AG04449 (cell line): ENCODE measurements around the gene KRT6A.

Source experiments
- CTCF ChIA-PET: fragments of 350-600 bp; formaldehyde crosslinking; extraction: SDS; loops from one replicate; lab custom pipeline; 2021; ENCODE audit warnings: antibody characterized with exemption; lab: Yijun Ruan, JAX
- POLR2A ChIA-PET: fragments of 400-600, 350-600 bp; formaldehyde crosslinking; extraction: SDS; loops from one replicate; lab custom pipeline; 2020; ENCODE audit warnings: antibody characterized with exemption, inconsistent platforms; lab: Yijun Ruan, JAX
- DNase-seq: peaks from one replicate; pipeline ENCODE4 v3.0.0-alpha.2; 2010; ENCODE audit warnings: low read depth, low spot score
- H3K4me3 ChIP-seq: 2 replicates; pipeline ENCODE4 v1.5.1; 2011; ENCODE audit warnings: low read depth, mild to moderate bottlenecking, control low read depth, low read length
- TF ChIP-seq, protein P1 (sequence below): IDR thresholded peaks from one replicate; pipeline ENCODE4 v1.5.1; 2011; ENCODE audit warnings: mild to moderate bottlenecking, moderate library complexity, low read length, control low read depth, inconsistent platforms; ENCODE audit not compliant: insufficient read depth; ENCODE audit errors: missing control alignments

KRT6A gene

GRCh38 chr12:52493172-52493571 is at the start of gene KRT6A:
Gene KRT6A (minus strand): TSS chr12:52493257. CDS start chr12:52493188, 69 bp downstream.
- ChIA-PET POLR2A (no interaction called here), CTCF (interaction anchor here (1.2 to 3.2 kb wide), 2 partner anchors 9 to 14 kb away, joined by 3 to 18 read pairs; no protein-coding TSS in a partner anchor)
- DNase-seq = no peak
- no peak within 1 kb of the TSS for H3K4me3 ChIP-seq
- TF ChIP-seq, protein P1, sequence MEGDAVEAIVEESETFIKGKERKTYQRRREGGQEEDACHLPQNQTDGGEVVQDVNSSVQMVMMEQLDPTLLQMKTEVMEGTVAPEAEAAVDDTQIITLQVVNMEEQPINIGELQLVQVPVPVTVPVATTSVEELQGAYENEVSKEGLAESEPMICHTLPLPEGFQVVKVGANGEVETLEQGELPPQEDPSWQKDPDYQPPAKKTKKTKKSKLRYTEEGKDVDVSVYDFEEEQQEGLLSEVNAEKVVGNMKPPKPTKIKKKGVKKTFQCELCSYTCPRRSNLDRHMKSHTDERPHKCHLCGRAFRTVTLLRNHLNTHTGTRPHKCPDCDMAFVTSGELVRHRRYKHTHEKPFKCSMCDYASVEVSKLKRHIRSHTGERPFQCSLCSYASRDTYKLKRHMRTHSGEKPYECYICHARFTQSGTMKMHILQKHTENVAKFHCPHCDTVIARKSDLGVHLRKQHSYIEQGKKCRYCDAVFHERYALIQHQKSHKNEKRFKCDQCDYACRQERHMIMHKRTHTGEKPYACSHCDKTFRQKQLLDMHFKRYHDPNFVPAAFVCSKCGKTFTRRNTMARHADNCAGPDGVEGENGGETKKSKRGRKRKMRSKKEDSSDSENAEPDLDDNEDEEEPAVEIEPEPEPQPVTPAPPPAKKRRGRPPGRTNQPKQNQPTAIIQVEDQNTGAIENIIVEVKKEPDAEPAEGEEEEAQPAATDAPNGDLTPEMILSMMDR = no peak

DNA sequence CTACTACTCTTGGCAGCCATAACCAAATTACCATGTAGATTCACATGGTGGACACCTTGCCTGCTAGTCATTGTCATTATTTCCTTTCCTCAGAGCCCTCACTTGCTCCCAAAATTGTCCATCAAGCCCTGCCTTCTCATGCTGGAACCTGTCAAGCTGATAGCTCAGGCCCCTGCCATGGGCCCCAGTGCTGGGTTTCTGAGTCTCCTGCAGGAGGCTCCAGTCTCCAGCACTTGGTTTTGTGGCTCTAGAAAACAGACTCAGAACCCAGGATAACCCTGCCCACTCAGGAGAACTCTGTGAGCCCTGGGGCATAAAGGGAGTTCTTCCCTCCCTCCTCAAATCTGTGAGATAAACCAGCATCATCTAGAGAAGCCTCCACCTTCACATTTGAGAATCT is 49.1 kb upstream of the KRT6A start:
- TF ChIP-seq, protein P1 = no peak
- DNase-seq = no peak
- POLR2A ChIA-PET = no interaction called here
- no peak overlapping the region for H3K4me3 ChIP-seq
- CTCF ChIA-PET = no interaction called here

GRCh38 chr12:52541709-52542108 is 48.7 kb upstream of the KRT6A start:
- no peak overlapping the region for H3K4me3 ChIP-seq
- TF ChIP-seq, protein P1 = no peak
- no peak for DNase-seq
- CTCF ChIA-PET = no interaction called here
- POLR2A ChIA-PET = no interaction called here

DNA sequence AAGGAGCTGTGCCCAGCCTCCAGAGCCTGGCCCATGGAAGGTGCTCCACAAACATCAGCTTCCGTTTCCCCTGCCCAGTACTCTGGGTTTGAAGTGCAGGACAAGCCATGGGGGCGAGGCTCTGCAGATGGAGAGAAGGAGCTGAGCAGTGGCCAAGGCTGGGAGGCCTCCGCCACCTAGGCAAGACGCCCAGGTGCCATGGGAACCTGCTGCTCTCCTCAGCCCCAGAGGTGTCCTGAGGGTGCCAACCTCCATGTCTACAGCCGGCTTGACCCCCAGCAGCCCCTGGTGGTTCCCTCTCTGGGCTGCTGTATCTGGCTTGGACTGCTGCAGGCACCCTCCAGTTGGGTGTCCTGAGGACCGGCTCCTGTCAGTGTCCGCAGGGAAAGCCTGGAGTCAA is 47.5 kb upstream of the KRT6A start:
- no peak for DNase-seq
- POLR2A ChIA-PET = no interaction called here
- TF ChIP-seq, protein P1 = no peak
- no peak overlapping the region for H3K4me3 ChIP-seq
- CTCF ChIA-PET = no interaction called here

DNA sequence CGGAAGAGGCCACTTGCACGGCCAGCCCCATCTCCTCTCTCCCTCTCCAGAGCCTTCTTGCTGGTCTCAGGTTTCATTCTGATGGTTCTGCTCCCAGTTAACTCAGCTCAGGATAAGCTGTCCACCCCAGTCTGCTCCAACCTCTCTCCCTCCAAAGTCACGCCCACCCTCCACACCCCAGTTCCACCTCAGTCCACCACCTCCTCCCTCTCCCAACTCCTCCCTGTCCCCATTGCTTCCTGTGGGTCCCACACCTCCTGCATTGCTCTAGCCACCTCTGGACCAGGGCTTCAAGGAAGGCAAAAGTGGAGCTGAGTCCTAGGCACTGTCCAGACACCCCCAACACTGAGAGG is 46.7 kb upstream of the KRT6A start:
- H3K4me3 ChIP-seq = no peak overlapping the region
- TF ChIP-seq, protein P1 = no peak
- no peak for DNase-seq
- ChIA-PET POLR2A (no interaction called here), CTCF (interaction anchor here (0.7 to 2.0 kb wide), 3 partner anchors 167 to 441 kb away, joined by 3 to 5 read pairs (median 4); no protein-coding TSS in a partner anchor)

- DNase-seq = peak; percentile 44
- POLR2A ChIA-PET = no interaction called here
- H3K4me3 ChIP-seq = no peak overlapping the region
- CTCF ChIA-PET = interaction anchor here (0.7 to 2.0 kb wide), 3 partner anchors 166 to 442 kb away, joined by 3 to 5 read pairs (median 4); no protein-coding TSS in a partner anchor
- TF ChIP-seq, protein P1 = no peak
Observed at GRCh38 chr12:52539083-52539820, 46.2 kb upstream of the KRT6A start.
